GM21786 (cell line): Measurements from ENCODE around the gene CTXN1.
"Not testable (repeated sequence)": the region's sequence is repeated elsewhere in the genome, so short reads cannot be mapped to it uniquely, and the experiment has no call there.

Experiments used
- ATAC-seq: cut with Tn5 transposase; IDR thresholded peaks from one replicate; pipeline ENCODE4 v1.9.1; 2021; ENCODE audit not compliant: unreplicated experiment

The CTXN1 gene

DNA sequence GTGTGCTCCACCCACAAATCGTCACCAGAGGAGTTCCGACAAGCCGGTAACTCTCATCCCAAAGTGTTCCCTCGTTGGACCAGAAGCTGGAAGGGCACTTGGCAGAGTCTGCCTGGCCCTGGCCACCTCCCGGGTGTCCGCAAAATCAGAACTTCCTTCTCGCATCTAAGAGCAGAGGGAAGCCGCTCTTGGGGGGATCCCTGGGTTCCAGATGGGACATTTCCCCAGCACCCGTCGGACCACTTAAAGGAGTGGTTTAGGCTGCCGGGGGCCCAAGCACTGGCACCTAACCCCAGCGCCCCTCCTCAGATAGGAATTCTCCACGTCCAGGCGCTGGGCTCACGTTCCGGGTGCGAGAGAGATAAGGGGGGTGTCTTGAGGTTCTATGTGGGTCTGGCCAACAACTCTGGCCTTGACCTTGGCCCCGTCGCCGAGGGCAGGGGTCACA is 23.1 kb downstream of the CTXN1 start:
- ATAC-seq, result no peak

DNA sequence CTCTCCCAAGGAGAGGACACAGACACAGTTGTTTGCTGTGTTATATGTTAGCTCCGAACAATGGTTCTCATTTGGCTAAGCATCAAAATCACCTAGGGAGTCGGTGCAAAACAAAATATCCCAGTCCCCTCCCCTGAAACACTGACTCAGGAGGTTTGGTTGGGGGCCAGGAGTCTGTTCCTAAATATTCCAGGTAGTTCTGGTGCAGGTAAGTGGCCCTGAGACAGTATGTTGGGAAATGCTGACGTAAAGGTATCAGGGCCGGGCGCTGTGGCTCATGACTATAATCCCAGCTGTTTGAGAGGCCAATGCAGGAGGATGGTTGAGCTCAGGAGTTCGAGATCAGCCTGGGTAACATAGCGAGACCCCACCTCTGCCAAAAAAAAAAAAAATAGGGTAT is 24.6 kb downstream of the CTXN1 start:
- ATAC-seq, result no peak

DNA sequence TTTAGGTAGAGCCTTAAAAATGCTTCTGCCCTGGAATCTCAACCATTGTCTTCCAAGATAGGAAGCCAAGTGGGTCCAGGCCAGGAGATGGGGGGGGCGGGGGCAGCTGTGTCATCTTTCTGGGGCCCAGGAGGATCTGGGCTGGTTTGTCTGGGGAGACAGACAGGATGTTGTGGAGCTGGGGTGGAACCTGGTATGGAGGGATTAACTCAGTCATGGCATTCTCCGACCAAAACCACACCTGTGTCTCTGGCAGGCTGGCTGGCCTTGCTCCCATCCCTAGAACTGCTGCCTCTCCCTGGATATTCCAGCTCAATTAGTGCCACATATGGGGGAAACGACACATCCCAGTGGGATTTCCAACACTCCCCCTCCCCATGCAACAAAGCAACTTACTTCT is 25.0 kb downstream of the CTXN1 start:
- no peak for ATAC-seq

DNA sequence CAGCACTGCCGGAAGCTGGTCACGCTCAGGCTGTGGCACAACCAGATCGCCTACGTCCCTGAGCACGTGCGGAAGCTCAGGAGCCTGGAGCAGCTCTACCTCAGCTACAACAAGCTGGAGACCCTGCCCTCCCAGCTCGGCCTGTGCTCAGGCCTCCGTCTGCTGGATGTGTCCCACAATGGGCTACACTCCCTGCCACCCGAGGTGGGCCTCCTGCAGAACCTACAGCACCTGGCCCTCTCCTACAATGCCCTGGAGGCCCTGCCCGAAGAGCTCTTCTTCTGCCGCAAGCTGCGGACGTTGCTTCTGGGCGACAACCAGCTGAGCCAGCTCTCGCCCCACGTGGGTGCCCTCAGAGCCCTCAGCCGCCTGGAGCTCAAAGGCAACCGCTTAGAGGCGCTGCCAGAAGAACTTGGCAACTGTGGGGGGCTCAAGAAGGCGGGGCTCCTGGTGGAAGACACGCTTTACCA is 25.5 kb downstream of the CTXN1 start:
- no peak for ATAC-seq

DNA sequence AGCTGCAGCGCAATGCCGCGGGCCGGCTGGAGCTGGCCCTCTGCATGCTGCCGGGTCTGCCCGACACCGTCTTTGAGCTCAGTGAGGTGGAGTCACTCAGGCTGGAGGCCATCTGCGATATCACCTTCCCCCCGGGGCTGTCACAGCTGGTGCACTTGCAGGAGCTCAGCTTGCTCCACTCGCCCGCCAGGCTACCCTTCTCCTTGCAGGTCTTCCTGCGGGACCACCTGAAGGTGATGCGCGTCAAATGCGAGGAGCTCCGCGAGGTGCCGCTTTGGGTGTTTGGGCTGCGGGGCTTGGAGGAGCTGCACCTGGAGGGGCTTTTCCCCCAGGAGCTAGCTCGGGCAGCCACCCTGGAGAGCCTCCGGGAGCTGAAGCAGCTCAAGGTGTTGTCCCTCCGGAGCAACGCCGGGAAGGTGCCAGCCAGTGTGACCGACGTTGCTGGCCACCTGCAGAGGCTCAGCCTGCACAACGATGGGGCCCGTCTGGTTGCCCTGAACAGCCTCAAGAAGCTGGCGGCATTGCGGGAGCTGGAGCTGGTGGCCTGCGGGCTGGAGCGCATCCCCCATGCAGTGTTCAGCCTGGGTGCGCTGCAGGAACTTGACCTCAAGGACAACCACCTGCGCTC is 26.1 kb downstream of the CTXN1 start:
- no peak for ATAC-seq

DNA sequence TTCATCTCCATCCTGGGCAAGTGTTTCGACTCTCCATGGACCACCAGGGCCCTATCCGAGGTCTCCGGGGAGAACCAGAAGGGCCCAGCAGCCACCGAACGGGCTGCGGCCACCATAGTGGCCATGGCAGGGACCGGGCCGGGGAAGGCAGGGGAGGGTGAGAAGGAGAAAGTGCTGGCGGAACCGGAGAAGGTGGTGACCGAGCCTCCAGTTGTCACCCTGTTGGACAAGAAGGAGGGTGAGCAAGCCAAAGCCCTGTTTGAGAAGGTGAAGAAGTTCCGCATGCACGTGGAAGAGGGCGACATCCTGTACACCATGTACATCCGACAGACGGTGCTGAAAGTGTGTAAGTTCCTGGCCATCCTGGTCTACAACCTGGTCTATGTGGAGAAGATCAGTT is 27.0 kb downstream of the CTXN1 start:
- no peak for ATAC-seq

DNA sequence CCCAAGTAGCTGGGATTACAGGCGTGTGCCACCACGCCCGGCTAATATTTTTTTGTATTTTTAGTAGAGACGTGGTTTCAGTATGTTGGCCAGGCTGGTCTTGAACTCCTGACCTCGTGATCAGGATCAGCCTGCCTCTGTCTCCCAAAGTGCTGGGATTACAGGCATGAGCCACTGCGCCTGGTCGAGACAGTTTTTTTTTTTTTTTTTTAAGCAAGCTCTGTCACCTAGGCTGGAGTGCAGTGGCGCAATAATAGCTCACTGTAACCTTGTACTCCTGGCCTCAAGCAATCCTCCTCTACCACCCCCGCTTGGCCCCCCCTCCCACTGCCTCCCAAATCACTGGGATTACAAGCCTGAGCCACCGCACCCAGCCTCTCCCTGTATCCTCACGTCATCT is 28.6 kb downstream of the CTXN1 start:
- no peak for ATAC-seq

DNA sequence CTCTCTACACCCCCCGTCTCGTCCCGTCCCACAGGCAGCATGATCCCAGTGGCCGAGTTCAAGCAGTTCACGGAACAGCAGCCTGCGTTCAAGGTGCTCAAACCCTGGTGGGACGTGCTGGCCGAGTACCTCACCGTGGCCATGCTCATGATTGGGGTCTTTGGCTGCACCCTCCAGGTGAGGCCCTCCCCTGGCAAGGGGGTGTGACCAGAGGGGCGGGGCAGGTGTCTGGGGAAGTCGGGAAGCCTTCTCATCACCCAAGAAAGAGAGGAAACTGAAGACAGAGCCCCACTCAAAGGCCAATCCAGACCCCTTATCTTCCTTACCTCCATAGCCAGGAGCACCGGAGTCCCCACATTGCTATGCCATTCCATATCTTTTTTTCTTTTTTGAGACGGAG is 30.4 kb downstream of the CTXN1 start:
- ATAC-seq, result no peak

DNA sequence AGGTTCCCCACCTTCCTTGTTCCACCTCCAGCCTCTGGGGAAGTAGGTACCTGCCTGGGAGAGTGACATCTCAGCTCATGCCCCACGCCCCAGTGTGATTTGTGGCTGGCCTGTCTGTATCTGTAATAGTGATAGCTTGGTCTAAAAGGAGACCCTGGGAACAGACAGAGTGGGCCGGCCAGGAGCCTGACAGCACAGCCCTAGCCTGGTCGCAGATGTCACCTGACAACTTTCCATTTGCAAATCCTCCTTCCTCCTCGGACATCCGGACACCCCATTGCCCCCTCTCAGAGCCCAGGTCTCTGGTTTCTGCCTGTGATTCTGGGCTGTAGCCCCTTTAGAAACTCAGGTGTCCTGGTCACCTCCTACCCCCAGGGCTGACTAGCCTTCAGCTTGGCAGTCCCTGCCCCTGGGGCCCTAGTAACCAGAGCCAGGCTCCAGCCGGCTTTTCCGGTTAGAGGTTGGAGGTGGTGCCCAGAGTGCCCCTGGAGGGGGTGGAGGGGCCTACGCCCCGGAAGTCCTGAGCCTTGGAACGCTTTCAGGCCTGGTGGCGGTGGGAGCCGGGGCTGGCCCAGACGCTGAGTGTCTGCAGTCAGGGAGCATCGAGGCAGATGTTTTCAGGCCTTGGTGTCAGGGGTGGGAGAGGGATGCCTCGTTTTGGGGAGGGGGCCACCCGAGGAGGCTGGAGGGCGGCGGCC is 31.2 kb downstream of the CTXN1 start:
- no peak for ATAC-seq

DNA sequence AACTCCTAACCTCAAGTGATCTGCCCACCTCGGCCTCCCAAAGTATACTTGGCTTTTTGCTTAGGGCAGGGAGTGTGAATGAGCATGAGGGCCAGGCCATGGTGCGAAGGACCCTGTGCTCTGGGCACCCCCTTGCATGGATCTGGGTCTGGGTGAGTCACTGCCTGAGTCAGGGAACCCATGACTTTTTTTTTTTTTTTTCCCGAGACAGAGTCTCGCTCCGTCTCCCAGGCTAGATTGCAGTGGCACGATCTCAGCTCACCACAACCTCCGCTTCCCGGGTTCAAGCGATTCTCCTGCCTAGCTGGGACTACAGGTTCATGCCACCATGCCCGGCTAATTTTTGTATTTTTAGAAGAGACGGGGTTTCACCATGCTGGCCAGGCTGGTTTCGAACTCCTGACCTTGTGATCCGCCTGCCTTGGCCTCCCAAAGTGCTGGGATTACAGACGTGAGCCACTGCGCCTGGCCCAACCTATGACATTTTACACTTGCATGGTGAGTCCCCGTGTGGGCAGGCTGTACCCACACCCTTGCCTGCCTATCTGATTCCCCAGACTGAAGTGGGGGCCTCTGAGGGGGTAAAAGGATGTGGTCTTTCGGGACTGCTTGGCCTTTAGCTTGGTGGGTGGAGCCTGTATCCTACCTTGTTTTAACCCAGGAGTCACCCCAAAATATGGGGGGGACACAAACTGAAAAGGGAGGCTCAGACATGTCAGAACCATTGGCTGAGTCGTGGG is 32.4 kb downstream of the CTXN1 start:
- ATAC-seq, result not testable (repeated sequence)

DNA sequence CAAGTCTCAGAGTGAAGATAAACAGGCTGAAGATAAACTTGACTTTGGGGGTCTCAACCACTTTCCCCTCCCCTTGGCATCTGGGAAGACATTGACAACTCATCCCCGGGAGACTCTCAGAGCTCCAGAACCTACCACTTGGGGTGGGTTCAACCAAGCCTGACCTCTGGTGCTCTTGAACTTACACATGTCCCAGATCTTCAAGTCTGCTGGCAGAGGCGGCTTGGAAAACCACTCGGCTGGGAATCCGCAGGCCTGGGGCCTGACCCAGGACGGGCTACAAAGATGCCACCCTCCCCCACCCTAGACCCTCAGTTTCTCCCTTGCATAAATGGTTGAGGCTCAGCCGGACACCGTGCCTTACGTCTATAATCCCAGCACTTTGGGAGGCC is 37.1 kb downstream of the CTXN1 start:
- ATAC-seq, result no peak

DNA sequence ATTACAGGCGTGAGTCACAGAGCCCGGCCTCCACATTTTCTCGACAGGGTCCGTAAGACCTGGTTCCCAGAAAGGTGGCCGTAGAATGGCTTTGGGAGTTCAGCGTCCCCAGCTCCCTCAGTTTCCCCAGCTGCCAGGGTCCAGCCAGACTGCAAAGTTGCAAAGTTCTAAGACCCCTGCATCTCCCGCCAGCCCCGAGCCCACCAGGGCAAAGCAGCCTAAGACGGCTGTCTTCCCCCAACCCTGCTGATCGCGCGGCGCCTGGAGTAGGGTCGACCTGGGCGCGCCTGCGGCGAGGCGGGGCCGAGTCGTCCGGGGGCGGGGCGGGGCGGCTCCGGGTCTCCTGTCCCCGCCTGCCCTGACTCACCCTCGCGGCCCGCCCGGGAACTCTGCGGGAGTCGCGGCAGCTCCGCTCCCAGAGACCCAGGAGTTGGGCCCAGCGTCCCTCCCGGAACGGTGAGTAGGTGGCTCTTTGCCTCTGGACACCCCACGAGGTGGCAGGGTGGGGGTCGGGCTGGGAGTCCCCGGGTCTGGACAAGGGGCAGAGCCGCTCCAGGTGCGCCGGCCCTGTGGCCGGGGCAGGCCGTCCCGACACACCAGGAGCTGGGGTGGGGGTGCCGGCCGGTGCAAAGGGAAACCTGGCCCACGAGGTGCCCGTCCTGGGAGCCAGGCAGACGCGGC is 37.6 kb downstream of the CTXN1 start, which contains the start of gene LRRC8E:
TSS of gene LRRC8E (plus strand) at position 366 of the 681 bp plus-strand sequence. CDS start 7,094 bp downstream, outside the sequence.
- no peak for ATAC-seq

DNA sequence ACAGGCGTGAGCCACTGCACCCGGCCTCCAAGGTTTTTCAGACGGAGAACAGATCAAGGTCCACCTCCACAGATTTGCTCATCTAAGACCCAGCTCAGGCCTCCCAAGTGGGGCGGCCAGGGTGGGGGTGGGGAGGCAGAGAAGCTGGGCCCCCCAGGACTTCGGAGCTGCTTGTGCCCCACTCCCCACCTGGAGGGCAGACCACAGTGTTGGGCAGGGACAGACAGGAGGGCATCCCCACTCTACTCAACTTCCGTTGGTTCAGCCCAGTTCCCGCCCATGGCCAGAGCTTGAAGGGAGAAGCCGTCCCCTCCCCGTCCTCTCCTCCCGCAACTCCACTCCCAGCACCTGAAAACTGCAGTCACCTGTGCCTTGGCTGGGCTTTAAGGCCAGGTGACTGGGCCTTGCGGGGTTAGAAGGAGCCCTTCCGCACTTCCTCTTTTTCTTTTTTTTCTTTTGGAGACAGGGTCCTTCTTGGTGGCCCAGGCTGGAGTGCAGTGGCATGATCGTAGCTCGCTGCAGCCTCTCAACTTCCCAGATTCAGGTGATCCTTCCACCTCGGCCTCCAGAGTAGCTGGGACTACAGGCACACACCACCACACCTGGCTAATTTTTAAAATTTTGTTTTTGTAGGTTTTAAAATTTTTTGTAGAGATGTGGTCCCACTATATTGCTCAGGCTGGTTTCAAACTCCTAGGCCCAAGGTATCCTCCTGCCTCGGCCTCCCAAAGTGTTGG is 38.4 kb downstream of the CTXN1 start:
- ATAC-seq, result no peak

DNA sequence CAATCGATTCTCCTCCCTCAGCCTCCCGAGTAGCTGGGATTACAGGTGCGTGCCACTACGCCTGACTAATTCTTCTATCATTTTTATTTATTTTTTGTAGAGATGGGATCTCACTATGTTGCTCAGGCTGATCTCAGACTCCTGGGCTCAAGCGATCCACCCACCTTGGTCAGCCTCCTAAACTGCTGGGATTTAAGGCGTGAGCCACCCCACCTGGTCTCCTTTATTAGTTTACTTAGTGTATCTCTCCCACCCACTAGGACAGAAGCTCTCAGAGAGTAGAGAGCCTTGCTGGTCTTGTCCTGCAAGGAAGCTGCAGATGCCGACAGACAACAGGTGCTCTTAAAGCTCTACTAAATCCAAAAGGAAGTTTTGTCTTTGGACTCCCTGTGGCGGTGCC is 40.1 kb downstream of the CTXN1 start:
- no peak for ATAC-seq

DNA sequence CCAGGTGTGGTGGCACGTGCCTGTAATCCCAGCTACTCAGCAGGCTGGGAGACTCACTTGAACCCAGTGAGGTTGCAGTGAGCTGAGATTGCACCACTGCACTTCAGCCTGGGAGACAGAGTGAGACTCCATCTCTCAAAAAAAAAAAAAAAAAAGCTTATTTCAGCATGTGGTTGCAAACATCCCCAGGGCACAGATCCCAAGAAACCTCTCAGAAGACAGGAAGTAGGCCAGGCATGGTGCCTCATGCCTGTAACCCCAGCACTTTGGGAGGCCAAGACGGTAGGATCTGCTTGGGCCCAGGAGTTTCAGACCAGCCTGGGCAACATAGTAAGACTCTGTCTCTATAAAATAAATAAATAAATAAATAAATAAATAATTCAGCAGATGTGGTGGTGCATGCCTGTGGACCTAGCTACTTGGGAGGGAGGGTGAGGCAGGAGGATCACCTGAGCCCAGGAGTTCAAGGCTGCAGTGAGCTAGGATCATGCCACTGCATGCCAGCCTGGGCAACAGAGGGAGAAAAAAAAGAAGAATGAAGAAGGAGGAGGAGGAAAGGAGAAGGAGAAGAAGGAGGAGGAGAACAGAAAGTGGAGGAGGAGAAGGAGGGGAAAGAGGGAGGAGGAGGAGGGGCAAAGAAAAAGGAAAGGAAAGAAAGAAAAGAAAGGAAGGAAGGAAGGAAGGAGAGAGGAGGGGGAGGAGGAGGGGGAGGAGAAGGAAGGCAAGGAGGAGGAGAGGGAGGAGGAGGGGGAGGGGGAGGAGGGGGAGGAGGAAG is 42.0 kb downstream of the CTXN1 start:
- no peak for ATAC-seq

DNA sequence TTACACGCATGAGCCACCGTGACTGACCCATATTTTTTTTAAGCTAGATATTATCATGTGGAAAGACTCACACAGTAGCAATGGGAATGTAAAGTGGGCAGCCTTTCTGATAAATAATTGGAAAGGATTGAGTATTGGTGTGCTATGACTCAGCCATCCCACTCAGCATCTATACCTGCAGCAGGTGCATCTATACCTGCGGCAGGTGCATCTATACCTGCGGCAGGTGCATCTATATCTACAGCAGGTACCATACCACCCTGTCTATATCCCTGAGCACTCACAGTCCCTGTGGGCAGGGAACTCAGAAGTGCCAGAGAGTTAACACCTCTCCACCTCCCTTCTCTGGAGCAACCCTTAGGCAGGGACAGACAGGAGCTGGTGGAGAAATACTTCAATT is 42.8 kb downstream of the CTXN1 start:
- no peak for ATAC-seq

DNA sequence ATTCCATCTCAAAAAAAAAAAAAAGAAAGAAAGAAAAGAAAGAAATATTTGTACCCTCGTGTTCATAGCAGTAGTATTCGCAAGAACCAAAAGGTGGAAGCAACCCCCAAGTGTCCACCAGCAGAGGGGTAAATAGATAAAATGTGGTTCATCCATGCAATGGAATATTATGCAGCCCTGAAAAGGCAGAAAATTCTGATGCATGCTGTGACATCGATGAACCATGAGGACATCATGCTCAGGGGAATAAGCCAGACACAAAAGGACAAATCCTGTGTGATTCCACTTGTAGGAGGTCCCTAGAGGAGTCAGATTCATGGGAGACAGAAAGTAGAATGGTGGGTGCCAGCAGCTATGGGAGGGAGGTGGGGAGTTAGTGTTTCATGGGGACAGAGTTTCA is 44.0 kb downstream of the CTXN1 start:
- no peak for ATAC-seq

DNA sequence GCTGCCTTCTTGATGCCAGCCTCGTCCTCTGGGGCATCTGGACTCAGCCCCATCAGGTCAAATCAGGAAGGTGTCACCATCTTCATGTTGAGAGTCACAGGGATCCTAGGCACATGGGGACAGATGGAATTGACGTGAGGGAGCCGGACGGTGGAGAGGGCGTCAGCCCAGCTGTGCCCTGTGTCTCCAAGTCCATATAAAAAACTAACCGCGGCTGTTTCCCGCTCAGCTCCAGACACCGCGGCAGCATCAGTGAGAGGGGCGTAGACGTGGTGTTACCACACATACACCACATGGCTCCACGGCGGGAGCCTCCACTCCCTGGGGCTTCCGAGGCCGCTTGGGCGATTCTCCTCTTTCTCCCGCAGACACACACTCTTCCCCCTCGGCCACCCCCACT is 46.1 kb downstream of the CTXN1 start:
- ATAC-seq, result no peak

DNA sequence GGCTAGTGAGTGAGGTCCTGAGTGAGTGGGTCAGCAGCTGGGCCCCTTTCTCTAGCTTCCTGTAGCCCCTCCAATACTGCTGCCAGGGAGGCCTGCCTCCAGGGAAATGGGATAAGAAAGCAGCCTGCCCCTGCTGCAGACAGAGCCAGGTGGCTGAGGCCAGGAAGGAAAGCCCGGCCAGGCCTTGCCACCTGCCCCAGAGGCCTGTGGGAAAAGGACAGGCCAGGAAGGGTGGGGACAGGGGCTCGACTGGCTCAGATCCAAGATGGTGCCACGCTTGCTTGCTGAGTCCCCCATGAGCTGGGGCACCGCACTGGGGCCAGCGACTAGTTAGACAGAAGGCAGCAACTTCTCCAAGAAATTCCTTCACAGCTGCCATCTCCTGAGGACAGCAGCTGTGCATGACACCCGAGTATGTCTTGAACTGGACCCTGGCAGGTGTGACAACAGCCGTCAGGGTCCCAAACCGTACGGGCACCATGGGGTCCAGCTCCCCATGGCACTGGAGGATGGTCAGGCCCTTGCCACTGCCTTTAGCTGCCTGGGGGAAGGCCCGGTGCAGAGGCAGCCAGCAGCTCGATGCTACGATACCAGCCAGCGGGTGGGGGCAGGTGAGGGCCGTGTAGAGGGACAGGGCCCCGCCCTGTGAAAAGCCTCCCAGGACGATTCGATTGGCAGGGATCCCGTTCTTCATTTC is 46.7 kb downstream of the CTXN1 start:
- no peak for ATAC-seq
